Calu3 (cell line): ENCODE data around the gene FAM241A. TPM values are rescaled to one million over a fixed set of nuclear protein-coding genes. Genes with fewer than 3 reads are reported as not detected.

Experiments
- BruUV-seq: library from RNA; stranded (reverse); fragments of 400-500 nt; replicated peaks from 2 replicates; lab custom pipeline; 2021; lab: Mats Ljungman, UMichigan
- CTCF ChIA-PET: fragments of 300-600 bp; sonication (Branson Sonifier 250); formaldehyde crosslinking; loops from one replicate; lab custom pipeline; 2022; ENCODE audit warnings: antibody characterized with exemption; lab: Charles Lee
- DNase-seq: peaks from one replicate; pipeline ENCODE4 v3.0.0; 2022
- H3K27ac Mint-ChIP-seq: one replicate; pipeline ENCODE4 v1.8.0; 2022; ENCODE audit warnings: mixed read lengths; ENCODE audit not compliant: unreplicated experiment
- H3K27me3 Mint-ChIP-seq: one replicate; pipeline ENCODE4 v1.8.0; 2022; ENCODE audit warnings: mixed read lengths; ENCODE audit not compliant: unreplicated experiment
- H3K36me3 Mint-ChIP-seq: one replicate; pipeline ENCODE4 v1.8.0; 2022; ENCODE audit warnings: mild to moderate bottlenecking, moderate library complexity, mixed read lengths; ENCODE audit not compliant: insufficient read depth, unreplicated experiment
- H3K4me1 Mint-ChIP-seq: one replicate; pipeline ENCODE4 v1.8.0; 2022; ENCODE audit warnings: mild to moderate bottlenecking, low read depth, mixed read lengths; ENCODE audit not compliant: unreplicated experiment
- H3K4me3 Mint-ChIP-seq: one replicate; pipeline ENCODE4 v1.8.0; 2022; ENCODE audit warnings: mild to moderate bottlenecking, low read depth, moderate library complexity, mixed read lengths; ENCODE audit not compliant: unreplicated experiment
- H3K9me3 Mint-ChIP-seq: one replicate; pipeline ENCODE4 v1.8.0; 2022; ENCODE audit warnings: low read depth, mixed read lengths; ENCODE audit not compliant: unreplicated experiment
- intact Hi-C: fragments of 100-400 bp; cut with micrococcal nuclease; formaldehyde crosslinking; loops from one replicate; pipeline ENCODE4 v1.10.0; 2022; ENCODE audit not compliant: unreplicated experiment
- total RNA-seq: library from RNA; stranded (reverse); gene quantifications from 2 replicates; pipeline ENCODE4 v1.2.3, GENCODE V29; 2022
- TF ChIP-seq, protein P1 (sequence below): fragments of 200-600 bp; IDR thresholded peaks from one replicate; pipeline ENCODE4 v1.8.0; 2022; ENCODE audit warnings: antibody characterized with exemption; ENCODE audit not compliant: unreplicated experiment

The FAM241A gene
- total RNA-seq, 1 experiment from 2014 or later: 1.6 TPM

DNA sequence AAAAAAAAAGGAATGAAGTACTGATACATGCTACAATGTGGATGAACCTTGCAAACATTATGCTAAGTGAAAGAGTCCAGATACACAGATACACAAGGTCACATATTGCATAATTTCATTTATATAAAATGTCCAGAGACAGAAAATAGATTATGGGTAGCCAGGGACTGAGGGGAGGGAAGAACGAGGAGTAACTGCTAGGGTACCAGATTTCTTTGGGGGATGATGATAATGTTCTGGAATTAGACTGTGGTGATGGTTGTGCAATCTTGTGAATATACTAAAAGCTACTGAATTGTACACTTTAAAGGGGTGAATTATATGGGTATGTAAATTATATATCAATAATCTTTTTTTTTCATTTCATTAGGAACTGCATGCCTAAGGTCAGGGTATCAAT, 65.5 kb downstream of the FAM241A start:
- H3K4me3 Mint-ChIP-seq: no peak overlapping the region
- CTCF ChIA-PET: no interaction called here
- intact Hi-C loops: no loop called here
- no peaks in the 10 kb centered on the region for H3K36me3 Mint-ChIP-seq
- TF ChIP-seq, protein P1, sequence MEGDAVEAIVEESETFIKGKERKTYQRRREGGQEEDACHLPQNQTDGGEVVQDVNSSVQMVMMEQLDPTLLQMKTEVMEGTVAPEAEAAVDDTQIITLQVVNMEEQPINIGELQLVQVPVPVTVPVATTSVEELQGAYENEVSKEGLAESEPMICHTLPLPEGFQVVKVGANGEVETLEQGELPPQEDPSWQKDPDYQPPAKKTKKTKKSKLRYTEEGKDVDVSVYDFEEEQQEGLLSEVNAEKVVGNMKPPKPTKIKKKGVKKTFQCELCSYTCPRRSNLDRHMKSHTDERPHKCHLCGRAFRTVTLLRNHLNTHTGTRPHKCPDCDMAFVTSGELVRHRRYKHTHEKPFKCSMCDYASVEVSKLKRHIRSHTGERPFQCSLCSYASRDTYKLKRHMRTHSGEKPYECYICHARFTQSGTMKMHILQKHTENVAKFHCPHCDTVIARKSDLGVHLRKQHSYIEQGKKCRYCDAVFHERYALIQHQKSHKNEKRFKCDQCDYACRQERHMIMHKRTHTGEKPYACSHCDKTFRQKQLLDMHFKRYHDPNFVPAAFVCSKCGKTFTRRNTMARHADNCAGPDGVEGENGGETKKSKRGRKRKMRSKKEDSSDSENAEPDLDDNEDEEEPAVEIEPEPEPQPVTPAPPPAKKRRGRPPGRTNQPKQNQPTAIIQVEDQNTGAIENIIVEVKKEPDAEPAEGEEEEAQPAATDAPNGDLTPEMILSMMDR: no peak
- BruUV-seq: no TSS peak
- no peak overlapping the region for H3K27ac Mint-ChIP-seq
- H3K9me3 Mint-ChIP-seq: no peaks in the 10 kb centered on the region
- no peaks in the 10 kb centered on the region for H3K27me3 Mint-ChIP-seq
- peaks cover 9% of the 10 kb centered on the region for H3K4me1 Mint-ChIP-seq
- no peak for DNase-seq

DNA sequence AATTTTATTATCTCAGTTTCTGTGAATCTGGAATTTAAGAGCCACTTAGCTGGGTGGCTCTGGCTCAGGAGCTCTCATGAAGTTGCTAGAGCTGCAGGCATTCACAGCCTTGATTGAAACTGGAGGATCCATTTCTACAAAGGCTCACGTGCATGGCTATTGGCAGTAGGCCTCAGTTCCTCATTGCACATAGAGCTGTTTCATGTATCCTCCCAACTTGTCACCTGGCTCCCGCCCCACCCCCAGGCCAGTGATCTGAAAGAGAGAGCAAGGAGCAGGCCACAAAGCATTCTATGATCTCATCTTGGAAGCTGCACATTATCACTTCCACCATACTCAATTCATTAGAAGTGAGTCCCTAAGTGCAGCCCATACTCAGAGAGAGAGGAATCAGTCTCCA, 67.8 kb downstream of the FAM241A start:
- Mint-ChIP-seq H3K36me3 (no peaks in the 10 kb centered on the region), H3K27ac (no peak overlapping the region), H3K27me3 (no peaks in the 10 kb centered on the region), H3K9me3 (no peaks in the 10 kb centered on the region), H3K4me1 (peaks cover 9% of the 10 kb centered on the region), H3K4me3 (no peak overlapping the region)
- TF ChIP-seq, protein P1: no peak
- no peak for DNase-seq
- CTCF ChIA-PET: no interaction called here
- intact Hi-C loops: no loop called here
- no TSS peak for BruUV-seq

DNA sequence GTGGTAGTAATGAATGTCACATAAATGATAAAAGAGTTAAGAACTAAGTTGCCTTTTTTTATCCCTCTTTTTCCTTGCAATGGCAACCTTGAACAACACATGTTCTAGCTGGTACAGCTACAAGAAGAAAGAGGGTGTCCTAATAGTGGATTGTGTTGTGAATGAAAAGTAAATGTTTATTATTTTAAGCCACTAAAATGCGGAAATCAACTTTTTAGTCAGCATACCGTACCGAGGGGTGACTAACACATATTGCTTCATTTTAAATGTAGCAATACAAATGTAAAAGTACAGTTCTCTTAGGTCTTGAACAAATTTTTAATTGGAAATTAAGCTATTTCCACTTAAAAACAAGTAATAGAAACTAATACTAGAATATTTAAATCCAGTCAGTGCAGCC, 68.6 kb downstream of the FAM241A start:
- no TSS peak for BruUV-seq
- TF ChIP-seq, protein P1: no peak
- intact Hi-C loops: loop anchor here (1.0 kb wide), 1 partner anchor 21 kb away; no protein-coding TSS in a partner anchor
- H3K9me3 Mint-ChIP-seq: no peaks in the 10 kb centered on the region
- no peaks in the 10 kb centered on the region for H3K27me3 Mint-ChIP-seq
- H3K4me1 Mint-ChIP-seq: peaks cover 9% of the 10 kb centered on the region
- no peak overlapping the region for H3K27ac Mint-ChIP-seq
- CTCF ChIA-PET: interaction anchor here (1.0 kb wide), 1 partner anchor 114 kb away, joined by 4 read pairs; no protein-coding TSS in a partner anchor
- no peak overlapping the region for H3K4me3 Mint-ChIP-seq
- DNase-seq: no peak
- no peaks in the 10 kb centered on the region for H3K36me3 Mint-ChIP-seq

DNA sequence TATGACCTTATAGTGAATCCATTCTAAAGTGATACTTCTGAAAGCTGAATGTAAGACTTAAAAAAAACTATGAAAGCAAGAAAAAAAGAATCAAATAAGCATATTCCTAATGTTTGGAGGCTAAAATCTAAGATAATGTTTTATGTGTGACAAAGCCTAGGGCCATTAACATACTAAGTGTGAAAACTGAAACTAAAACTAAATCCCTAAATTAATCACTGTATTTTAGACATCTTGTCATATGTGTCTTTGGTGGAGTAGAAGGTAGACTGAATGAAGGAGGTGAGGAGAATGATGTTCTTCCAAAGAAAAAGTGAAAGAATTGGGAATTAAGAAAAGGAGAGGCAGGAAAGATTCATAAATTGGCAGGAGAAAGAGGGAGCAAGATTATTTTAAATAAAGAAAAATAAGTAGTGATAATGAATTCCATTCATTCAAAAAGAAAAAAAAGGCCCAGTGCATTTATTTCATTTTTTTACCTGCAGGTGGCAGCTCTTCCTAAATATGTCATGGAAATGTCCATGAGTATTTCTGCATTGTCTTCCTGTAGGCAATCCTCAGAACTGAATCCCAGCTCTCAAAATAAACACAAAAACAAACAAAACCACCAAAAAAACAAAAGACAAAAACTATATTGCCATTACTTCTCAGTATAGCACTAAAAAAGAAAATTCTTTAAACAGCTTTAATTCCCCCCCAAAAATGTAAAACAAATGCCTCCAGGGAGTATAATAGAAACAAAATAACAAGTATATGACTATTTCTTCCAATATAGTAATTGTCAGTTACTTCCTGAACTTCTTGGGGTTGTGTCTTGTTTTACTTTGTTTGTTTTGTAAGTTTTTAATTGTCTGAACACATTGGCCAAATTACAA, 69.4 kb downstream of the FAM241A start:
- no TSS peak for BruUV-seq
- Mint-ChIP-seq H3K27me3 (no peaks in the 10 kb centered on the region), H3K9me3 (no peaks in the 10 kb centered on the region), H3K4me3 (no peak overlapping the region), H3K4me1 (peaks cover 9% of the 10 kb centered on the region), H3K36me3 (no peaks in the 10 kb centered on the region), H3K27ac (no peak overlapping the region)
- TF ChIP-seq, protein P1: peak; percentile 21
- no peak for DNase-seq
- CTCF ChIA-PET: interaction anchor here (0.6 to 1.0 kb wide), 2 partner anchors 106 to 115 kb away, joined by 4 read pairs; no protein-coding TSS in a partner anchor
- intact Hi-C loops: loop anchor here (1.0 kb wide), 1 partner anchor 21 kb away; no protein-coding TSS in a partner anchor
